BLaER1 (cell line): ENCODE measurements around the gene GRIK3.

ENCODE experiments used
- H3K27ac ChIP-seq: shearing (Covaris generic); formaldehyde crosslinking; 2 replicates; pipeline ENCODE4 v1.8.1; 2022
- H3K27me3 ChIP-seq: shearing (Covaris generic); formaldehyde crosslinking; 2 replicates; pipeline ENCODE4 v1.8.1; 2022
- H3K36me3 ChIP-seq: shearing (Covaris generic); formaldehyde crosslinking; 2 replicates; pipeline ENCODE4 v1.8.1; 2022
- H3K4me1 ChIP-seq: shearing (Covaris generic); formaldehyde crosslinking; 2 replicates; pipeline ENCODE4 v1.8.1; 2022
- H3K4me2 ChIP-seq: shearing (Covaris generic); formaldehyde crosslinking; 2 replicates; pipeline ENCODE4 v1.8.1; 2022
- H3K4me3 ChIP-seq: shearing (Covaris generic); formaldehyde crosslinking; 2 replicates; pipeline ENCODE4 v1.8.1; 2022
- H3K9ac ChIP-seq: shearing (Covaris generic); formaldehyde crosslinking; 2 replicates; pipeline ENCODE4 v1.8.1; 2022
- H3K9me3 ChIP-seq: shearing (Covaris generic); formaldehyde crosslinking; 2 replicates; pipeline ENCODE4 v1.8.1; 2022
- H4K20me1 ChIP-seq: shearing (Covaris generic); formaldehyde crosslinking; 2 replicates; pipeline ENCODE4 v1.8.1; 2022
- Cebpa-rat ChIP-seq: shearing (Covaris generic); IDR thresholded peaks from 2 replicates; pipeline ENCODE4 v1.8.1; 2022

GRIK3 gene

GRCh38 chr1:36884801-36885200, 149.5 kb downstream of the GRIK3 start:
- Histone ChIP-seq H3K4me2 (no peak overlapping the region), H3K4me3 (no peak overlapping the region), H3K9ac (no peak overlapping the region), H3K27me3 (no peaks in the 10 kb centered on the region), H3K27ac (no peak overlapping the region), H3K9me3 (no peaks in the 10 kb centered on the region), H3K4me1 (peaks cover 9% of the 10 kb centered on the region; the same call in 1 of the 2 replicates), H4K20me1 (no peaks in the 10 kb centered on the region), H3K36me3 (no peaks in the 10 kb centered on the region)
- no peak for TF ChIP-seq Cebpa-rat

GRCh38 chr1:36884029-36884701, 150.2 kb downstream of the GRIK3 start:
- no peak for TF ChIP-seq Cebpa-rat
- no peaks in the 10 kb centered on the region for H3K27me3 ChIP-seq

GRCh38 chr1:36883315-36883949, 150.9 kb downstream of the GRIK3 start:
- Histone ChIP-seq H3K4me3 (no peak overlapping the region), H4K20me1 (no peaks in the 10 kb centered on the region), H3K27me3 (no peaks in the 10 kb centered on the region), H3K9me3 (no peaks in the 10 kb centered on the region), H3K9ac (no peak overlapping the region), H3K4me1 (peaks cover 9% of the 10 kb centered on the region; the same call in 1 of the 2 replicates), H3K36me3 (no peaks in the 10 kb centered on the region), H3K27ac (no peak overlapping the region), H3K4me2 (no peak overlapping the region)
- TF ChIP-seq Cebpa-rat: no peak

More at GRCh38 chr1:36884029-36884701, 150.2 kb downstream of the GRIK3 start:
- Histone ChIP-seq H3K9ac (no peak overlapping the region), H4K20me1 (no peaks in the 10 kb centered on the region), H3K4me3 (no peak overlapping the region), H3K36me3 (no peaks in the 10 kb centered on the region), H3K9me3 (no peaks in the 10 kb centered on the region), H3K27ac (no peak overlapping the region), H3K4me2 (peak overlapping the region; percentile 9; the same call in 1 of the 2 replicates), H3K4me1 (peaks cover 9% of the 10 kb centered on the region; the same call in 1 of the 2 replicates)

GRCh38 chr1:36882536-36883285, 151.6 kb downstream of the GRIK3 start:
- no peak overlapping the region for H3K4me2 ChIP-seq
- H3K27me3 ChIP-seq: no peaks in the 10 kb centered on the region
- H3K4me3 ChIP-seq: no peak overlapping the region
- H3K4me1 ChIP-seq: peaks cover 9% of the 10 kb centered on the region; the same call in 1 of the 2 replicates
- no peak overlapping the region for H3K9ac ChIP-seq
- no peak overlapping the region for H3K27ac ChIP-seq
- no peak for TF ChIP-seq Cebpa-rat
- no peaks in the 10 kb centered on the region for H3K36me3 ChIP-seq
- H4K20me1 ChIP-seq: no peaks in the 10 kb centered on the region
- H3K9me3 ChIP-seq: no peaks in the 10 kb centered on the region

GRCh38 chr1:36881541-36881940, 152.8 kb downstream of the GRIK3 start:
- H3K9ac ChIP-seq: no peak overlapping the region
- H3K36me3 ChIP-seq: no peaks in the 10 kb centered on the region
- no peaks in the 10 kb centered on the region for H3K27me3 ChIP-seq
- H3K4me3 ChIP-seq: no peak overlapping the region
- TF ChIP-seq Cebpa-rat: no peak
- H3K9me3 ChIP-seq: no peaks in the 10 kb centered on the region
- H4K20me1 ChIP-seq: no peaks in the 10 kb centered on the region
- no peak overlapping the region for H3K27ac ChIP-seq
- no peak overlapping the region for H3K4me2 ChIP-seq
- H3K4me1 ChIP-seq: peaks cover 9% of the 10 kb centered on the region; the same call in 1 of the 2 replicates

- Histone ChIP-seq H3K9me3 (no peaks in the 10 kb centered on the region), H3K4me1 (peaks cover 9% of the 10 kb centered on the region; the same call in 1 of the 2 replicates), H3K9ac (no peak overlapping the region), H4K20me1 (no peaks in the 10 kb centered on the region), H3K27me3 (no peaks in the 10 kb centered on the region), H3K36me3 (no peaks in the 10 kb centered on the region), H3K4me2 (no peak overlapping the region), H3K27ac (no peak overlapping the region), H3K4me3 (no peak overlapping the region)
- no peak for TF ChIP-seq Cebpa-rat
Measured at GRCh38 chr1:36881068-36881405, 153.3 kb downstream of the GRIK3 start.

GRCh38 chr1:36880155-36881067, 153.9 kb downstream of the GRIK3 start:
- H3K9ac ChIP-seq: no peak overlapping the region
- H3K27ac ChIP-seq: no peak overlapping the region
- H3K27me3 ChIP-seq: no peaks in the 10 kb centered on the region
- no peaks in the 10 kb centered on the region for H3K36me3 ChIP-seq
- no peak for TF ChIP-seq Cebpa-rat
- no peaks in the 10 kb centered on the region for H4K20me1 ChIP-seq
- H3K4me3 ChIP-seq: no peak overlapping the region
- peaks cover 9% of the 10 kb centered on the region; the same call in 1 of the 2 replicates for H3K4me1 ChIP-seq
- no peak overlapping the region for H3K4me2 ChIP-seq
- H3K9me3 ChIP-seq: no peaks in the 10 kb centered on the region

GRCh38 chr1:36879613-36880012, 154.7 kb downstream of the GRIK3 start:
- H4K20me1 ChIP-seq: no peaks in the 10 kb centered on the region
- no peak overlapping the region for H3K9ac ChIP-seq
- H3K4me1 ChIP-seq: peaks cover 9% of the 10 kb centered on the region; the same call in 1 of the 2 replicates
- no peak overlapping the region for H3K4me3 ChIP-seq
- TF ChIP-seq Cebpa-rat: no peak
- H3K27me3 ChIP-seq: no peaks in the 10 kb centered on the region
- H3K9me3 ChIP-seq: no peaks in the 10 kb centered on the region
- no peaks in the 10 kb centered on the region for H3K36me3 ChIP-seq
- H3K27ac ChIP-seq: no peak overlapping the region
- no peak overlapping the region for H3K4me2 ChIP-seq

- no peaks in the 10 kb centered on the region for H4K20me1 ChIP-seq
- no peak overlapping the region for H3K4me3 ChIP-seq
- TF ChIP-seq Cebpa-rat: no peak
- no peak overlapping the region for H3K27ac ChIP-seq
- peaks cover 5% of the 10 kb centered on the region; the same call in 1 of the 2 replicates for H3K4me1 ChIP-seq
- no peak overlapping the region for H3K9ac ChIP-seq
- no peak overlapping the region for H3K4me2 ChIP-seq
- no peaks in the 10 kb centered on the region for H3K27me3 ChIP-seq
- H3K36me3 ChIP-seq: no peaks in the 10 kb centered on the region
- H3K9me3 ChIP-seq: no peaks in the 10 kb centered on the region
Measured at GRCh38 chr1:36876990-36877389, 157.3 kb downstream of the GRIK3 start.
